IMR-90 (cell line): ENCODE results near the gene CDH23. TPM values are rescaled to one million over a fixed set of nuclear protein-coding genes. Genes with fewer than 3 reads are reported as not detected.

Source experiments
- ATAC-seq: fragments of 200-7000 bp; cut with Tn5 transposase; 2 replicates; pipeline ENCODE4 v1.9.1; 2020; ENCODE audit warnings: low read depth, mild to moderate bottlenecking, moderate library complexity
- BruUV-seq: library from RNA; stranded (reverse); fragments of 400-500 nt; replicated peaks from 2 replicates; lab custom pipeline; 2021; lab: Mats Ljungman, UMichigan
- CTCF ChIA-PET: fragments of 300-600 bp; formaldehyde crosslinking; extraction: SDS; loops from one replicate; lab custom pipeline; 2021; ENCODE audit warnings: antibody characterized with exemption; lab: Yijun Ruan, JAX
- POLR2A ChIA-PET: fragments of 300-600 bp; sonication (Branson Sonifier 250); formaldehyde crosslinking; loops from one replicate; lab custom pipeline; 2022; ENCODE audit warnings: antibody characterized with exemption; ENCODE audit not compliant: unreplicated experiment; lab: Charles Lee
- DNase-seq: peaks from one replicate; pipeline ENCODE4 v3.0.0; 2013
- H2AFZ ChIP-seq: replicated peaks from 2 replicates; pipeline ENCODE3; 2013; ENCODE audit warnings: low read length, mild to moderate bottlenecking; ENCODE audit not compliant: poor library complexity
- H2AK5ac ChIP-seq: 2 replicates; pipeline ENCODE4 v1.6.1; 2013; ENCODE audit warnings: low read depth, low read length, inconsistent platforms
- H2AK9ac ChIP-seq: replicated peaks from 2 replicates; pipeline ENCODE3; 2013; ENCODE audit warnings: mild to moderate bottlenecking, low read depth, low read length, moderate library complexity; ENCODE audit not compliant: poor library complexity
- H2BK120ac ChIP-seq: 2 replicates; pipeline ENCODE4 v1.6.1; 2013; ENCODE audit warnings: low read depth, low read length, inconsistent platforms
- H2BK15ac ChIP-seq: 3 replicates; pipeline ENCODE4 v1.6.1; 2013; ENCODE audit warnings: low read depth, low read length, inconsistent platforms
- H2BK20ac ChIP-seq: 2 replicates; pipeline ENCODE4 v1.6.1; 2013; ENCODE audit warnings: low read depth, mild to moderate bottlenecking, inconsistent platforms, low read length, moderate library complexity
- H2BK5ac ChIP-seq: 2 replicates; pipeline ENCODE4 v1.6.1; 2013; ENCODE audit warnings: mild to moderate bottlenecking, low read depth, low read length, inconsistent platforms; ENCODE audit not compliant: poor library complexity, severe bottlenecking
- H3K14ac ChIP-seq: replicated peaks from 2 replicates; pipeline ENCODE4 v1.6.1; 2013; ENCODE audit warnings: low read depth, low read length, inconsistent platforms
- H3K18ac ChIP-seq: 2 replicates; pipeline ENCODE4 v1.6.1; 2013; ENCODE audit warnings: low read depth, low read length, control low read depth
- H3K23ac ChIP-seq: 2 replicates; pipeline ENCODE4 v1.6.1; 2013; ENCODE audit warnings: low read depth, low read length, inconsistent platforms
- H3K27ac ChIP-seq: 2 replicates; pipeline ENCODE4 v1.5.1; 2013; ENCODE audit warnings: mild to moderate bottlenecking, control low read depth, low read length; ENCODE audit not compliant: insufficient read depth
- H3K27me3 ChIP-seq: 2 replicates; pipeline ENCODE4 v1.6.1; 2013; ENCODE audit warnings: low read length; ENCODE audit not compliant: control insufficient read depth, insufficient read depth
- H3K36me3 ChIP-seq: 2 replicates; pipeline ENCODE4 v1.6.1; 2013; ENCODE audit warnings: low read length, mixed read lengths; ENCODE audit not compliant: control insufficient read depth, insufficient read depth
- H3K4ac ChIP-seq: 2 replicates; pipeline ENCODE4 v1.6.1; 2013; ENCODE audit warnings: low read depth, low read length, inconsistent platforms
- H3K4me1 ChIP-seq: 2 replicates; pipeline ENCODE4 v1.6.1; 2013; ENCODE audit warnings: low read length, mixed read lengths; ENCODE audit not compliant: control insufficient read depth, insufficient read depth
- H3K4me2 ChIP-seq: 2 replicates; pipeline ENCODE4 v1.6.1; 2013; ENCODE audit warnings: low read depth, mild to moderate bottlenecking, control low read depth, low read length, moderate library complexity
- H3K4me3 ChIP-seq: 2 replicates; pipeline ENCODE4 v1.5.1; 2013; ENCODE audit warnings: low read depth, mild to moderate bottlenecking, control low read depth, low read length, moderate library complexity; ENCODE audit not compliant: insufficient read depth
- H3K56ac ChIP-seq: 2 replicates; pipeline ENCODE4 v1.6.1; 2013; ENCODE audit warnings: low read length, inconsistent platforms; ENCODE audit not compliant: insufficient read depth; ENCODE audit errors: extremely low read depth
- H3K79me1 ChIP-seq, 2 experiments: 2 replicates each; pipeline ENCODE4 v1.6.1; 2013; ENCODE audit warnings: low read length in 2 of 2, inconsistent platforms in 1 of 2, low read depth in 1 of 2
- H3K9ac ChIP-seq: 2 replicates; pipeline ENCODE4 v1.6.1; 2013; ENCODE audit warnings: low read depth, low read length, control low read depth
- H3K9me1 ChIP-seq: 2 replicates; pipeline ENCODE4 v1.6.1; 2013; ENCODE audit warnings: low read length, inconsistent platforms; ENCODE audit not compliant: insufficient read depth
- H3K9me3 ChIP-seq: 2 replicates; pipeline ENCODE4 v1.6.1; 2013; ENCODE audit warnings: low read length; ENCODE audit not compliant: control insufficient read depth, insufficient read depth
- H4K20me1 ChIP-seq: 2 replicates; pipeline ENCODE4 v1.6.1; 2013; ENCODE audit warnings: low read length, inconsistent platforms; ENCODE audit not compliant: insufficient read depth
- H4K5ac ChIP-seq: 2 replicates; pipeline ENCODE4 v1.6.1; 2013; ENCODE audit warnings: mild to moderate bottlenecking, low read depth, low read length, control low read depth
- H4K8ac ChIP-seq, 2 experiments: 2 replicates each; pipeline ENCODE4 v1.6.1; 2013; ENCODE audit warnings: low read depth in 2 of 2, low read length in 2 of 2, control low read depth in 1 of 2, inconsistent platforms in 1 of 2
- H4K91ac ChIP-seq: 2 replicates; pipeline ENCODE4 v1.6.1; 2013; ENCODE audit warnings: low read depth, low read length, inconsistent platforms; ENCODE audit not compliant: insufficient read depth
- CEBPB ChIP-seq: IDR thresholded peaks from 2 replicates; pipeline ENCODE4 v1.6.1; 2012; ENCODE audit warnings: low read depth, low read length, improper control_type of control experiment
- ELK1 ChIP-seq: fragments of 150-350 bp; IDR thresholded peaks from 2 replicates; pipeline ENCODE4 v1.6.1; 2016; ENCODE audit warnings: low read depth, mild to moderate bottlenecking, low read length, moderate library complexity, borderline replicate concordance
- FOS ChIP-seq: fragments of 150-350 bp; IDR thresholded peaks from 2 replicates; pipeline ENCODE4 v1.6.1; 2016; ENCODE audit warnings: low read depth, low read length
- MAZ ChIP-seq: IDR thresholded peaks from 2 replicates; pipeline ENCODE4 v1.6.1; 2012; ENCODE audit warnings: low read depth, mild to moderate bottlenecking, low read length, improper control_type of control experiment, moderate library complexity, borderline replicate concordance
- MXI1 ChIP-seq: IDR thresholded peaks from 2 replicates; pipeline ENCODE4 v1.6.1; 2012; ENCODE audit warnings: low read depth, mild to moderate bottlenecking, low read length, moderate library complexity, borderline replicate concordance
- POLR2A ChIP-seq: IDR thresholded peaks from 2 replicates; pipeline ENCODE4 v1.6.1; 2012; ENCODE audit warnings: mild to moderate bottlenecking, low read depth, low read length
- SMC3 ChIP-seq: fragments of 150-350 bp; IDR thresholded peaks from 2 replicates; pipeline ENCODE4 v1.6.1; 2016; ENCODE audit warnings: low read depth, mild to moderate bottlenecking, antibody characterized with exemption, low read length, moderate library complexity
- WGBS, 2 experiments: methylation state at CpG; one replicate each; pipeline versions ENCODE4 v1.1.5 to v1.1.7; 2013; ENCODE audit warnings: missing lambda C conversion rate in 2 of 2; ENCODE audit not compliant: insufficient read length in 1 of 2; ENCODE audit errors: extremely low coverage in 2 of 2; 5-methylcytosine and 5-hydroxymethylcytosine counted together
- dilution Hi-C: fragments of 300-500 bp; cut with HindIII; formaldehyde crosslinking; loops from one replicate; pipeline ENCODE4 v1.14.3; 2018; ENCODE audit warnings: low sequenced_read_pairs; ENCODE audit not compliant: unreplicated experiment
- in situ Hi-C: fragments of 300-500 bp; cut with MboI; formaldehyde crosslinking; loops from 3 replicates; pipeline ENCODE4 v1.14.3; 2019; ENCODE audit warnings: low sequenced_read_pairs, inconsistent platforms, mixed read lengths
- intact Hi-C: fragments of 100-400 bp; cut with micrococcal nuclease; formaldehyde crosslinking; loops from 2 replicates; pipeline ENCODE4 v1.10.0; 2022
- polyA plus RNA-seq, 3 experiments: library from polyadenylated mRNA; depleted of rRNA; stranded (reverse); fragments of >200 nt; gene quantifications; 2 replicates each; pipeline ENCODE4 v1.2.3, GENCODE V29; 2012; ENCODE audit warnings: low replicate concordance in 1 of 3
- total RNA-seq: library from RNA; depleted of rRNA; stranded (reverse); fragments of >200 nt; gene quantifications from 2 replicates; pipeline ENCODE4 v1.2.3, GENCODE V29; 2012

CDH23 gene
- total and polyA plus RNA-seq, 2 of the 4 experiments (the other 2 are of a cell fraction) = under 0.01 to 0.03 TPM

DNA sequence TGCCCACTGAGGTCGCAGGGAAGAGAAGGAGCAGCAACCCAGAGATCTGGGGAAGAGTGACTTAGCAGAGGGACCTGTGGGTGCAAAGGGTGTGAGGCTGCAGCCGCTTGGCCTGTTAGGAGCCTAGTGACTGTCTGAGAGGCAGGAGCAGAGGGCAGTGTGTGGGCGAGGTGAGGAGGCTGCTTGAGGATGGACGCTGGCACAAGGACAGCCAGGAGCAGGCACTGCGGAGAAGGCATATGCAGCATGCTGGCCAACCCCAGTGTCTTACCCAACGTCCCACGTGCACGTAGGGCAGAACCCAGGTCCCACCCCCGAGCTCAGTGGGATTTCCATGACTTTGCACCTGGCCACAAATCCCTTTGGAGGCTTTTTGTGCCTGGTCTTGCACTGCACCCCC lies 268.7 kb downstream of the CDH23 start:
- in situ Hi-C loops (no loop called here), intact Hi-C loops (no loop called here), dilution Hi-C loops (no loop called here)
- no peak for TF ChIP-seq MAZ
- TF ChIP-seq FOS = no peak
- no peak for TF ChIP-seq MXI1
- TF ChIP-seq ELK1 = no peak
- TF ChIP-seq CEBPB = no peak
- TF ChIP-seq POLR2A = no peak
- no peak for TF ChIP-seq SMC3
- no peak overlapping the region for H2AFZ ChIP-seq
- no peaks in the 10 kb centered on the region for H3K79me1 ChIP-seq
- CTCF ChIA-PET = no interaction called here
- ATAC-seq (no peak), DNase-seq (no peak)
- no peak overlapping the region for H3K4me2 ChIP-seq
- H3K4me1 ChIP-seq = no peaks in the 10 kb centered on the region
- no peak overlapping the region for H4K5ac ChIP-seq
- H3K14ac ChIP-seq = no peak overlapping the region
- H2BK120ac ChIP-seq = no peak overlapping the region
- no peaks in the 10 kb centered on the region for H3K9me3 ChIP-seq
- H4K91ac ChIP-seq = no peak overlapping the region
- H3K18ac ChIP-seq = no peak overlapping the region
- H3K9ac ChIP-seq = no peak overlapping the region
- no peaks in the 10 kb centered on the region for H3K9me1 ChIP-seq
- no peak overlapping the region for H3K4me3 ChIP-seq
- H3K23ac ChIP-seq = no peak overlapping the region
- no peak overlapping the region for H3K27ac ChIP-seq
- no peak overlapping the region for H2BK5ac ChIP-seq
- no TSS peak for BruUV-seq
- no peak overlapping the region for H2AK5ac ChIP-seq
- peaks cover 40% of the 10 kb centered on the region for H3K27me3 ChIP-seq
- H3K36me3 ChIP-seq = no peaks in the 10 kb centered on the region
- H2BK15ac ChIP-seq = no peak overlapping the region
- no peak overlapping the region for H4K8ac ChIP-seq
- no peak overlapping the region for H3K56ac ChIP-seq
- H4K20me1 ChIP-seq = no peaks in the 10 kb centered on the region
- WGBS, 2 experiments = 70% methylated on average over 8 of the region's 9 CpGs; no CpG with 5 or more reads in 1 of the 2 experiments
- no peak overlapping the region for H2AK9ac ChIP-seq
- H2BK20ac ChIP-seq = no peak overlapping the region
- POLR2A ChIA-PET = no interaction called here
- no peak overlapping the region for H3K4ac ChIP-seq
